Activated T-helper 1 cell treated with anti-CD3 and anti-CD28 coated beads, Interleukin-12 subunit alpha, Interleukin-12 subunit beta, Interleukin-2, Interleukin-4 antibody, amounts not matched to agents 30 ng/mL and 10 ng/mL and 1 ng/mL, durations not matched to agents 14 hours and 24 hours and 36 hours (primary cell): ENCODE measurements around the gene DACH1. TPM values are rescaled to one million over a fixed set of nuclear protein-coding genes. Genes with fewer than 3 reads are reported as not detected.
"Not testable (repeated sequence)": the region's sequence is repeated elsewhere in the genome, so short reads cannot be mapped to it uniquely, and the experiment has no call there.

Experiments
- DNase-seq: peaks from one replicate; pipeline ENCODE4 v3.0.0; 2021; ENCODE audit warnings: low spot score
- H3K27ac Mint-ChIP-seq: one replicate; pipeline ENCODE4 v1.8.0; 2021; ENCODE audit warnings: mild to moderate bottlenecking, mixed read lengths
- H3K27me3 Mint-ChIP-seq: one replicate; pipeline ENCODE4 v1.8.0; 2022; ENCODE audit warnings: mild to moderate bottlenecking, moderate library complexity, mixed read lengths; ENCODE audit not compliant: insufficient read depth
- H3K36me3 Mint-ChIP-seq: one replicate; pipeline ENCODE4 v1.8.0; 2021; ENCODE audit warnings: low read depth, mixed read lengths
- H3K4me1 Mint-ChIP-seq: one replicate; pipeline ENCODE4 v1.8.0; 2021; ENCODE audit warnings: low read depth, mixed read lengths
- H3K4me3 Mint-ChIP-seq: one replicate; pipeline ENCODE4 v1.8.0; 2021; ENCODE audit warnings: mild to moderate bottlenecking, moderate library complexity, mixed read lengths
- H3K9me3 Mint-ChIP-seq: one replicate; pipeline ENCODE4 v1.8.0; 2021; ENCODE audit warnings: mixed read lengths
- intact Hi-C: fragments of 100-400 bp; cut with micrococcal nuclease; formaldehyde crosslinking; loops from one replicate; pipeline ENCODE4 v1.15.1; 2024
- total RNA-seq: library from RNA; stranded (reverse); gene quantifications from 2 replicates; pipeline ENCODE4 v1.2.3, GENCODE V29; 2022

The DACH1 gene
- total RNA-seq, 1 donor from 2014 or later = not detected

- H3K27me3 Mint-ChIP-seq, H3K4me1 Mint-ChIP-seq, H3K36me3 Mint-ChIP-seq, intact Hi-C loops, DNase-seq, H3K4me3 Mint-ChIP-seq, H3K9me3 Mint-ChIP-seq, H3K27ac Mint-ChIP-seq: not testable (repeated sequence)
Observed at GRCh38 chr13:71837582-71837981, 29.4 kb downstream of the DACH1 start.

GRCh38 chr13:71831716-71832115 lies 35.3 kb downstream of the DACH1 start:
- Mint-ChIP-seq H3K36me3 (no peaks in the 10 kb centered on the region), H3K4me3 (no peak overlapping the region), H3K4me1 (no peaks in the 10 kb centered on the region), H3K27ac (no peak overlapping the region), H3K9me3 (peaks cover 3% of the 10 kb centered on the region), H3K27me3 (peaks cover 5% of the 10 kb centered on the region)
- no peak for DNase-seq
- intact Hi-C loops = no loop called here

GRCh38 chr13:71830736-71831135 lies 36.3 kb downstream of the DACH1 start:
- no peaks in the 10 kb centered on the region for H3K4me1 Mint-ChIP-seq
- H3K36me3 Mint-ChIP-seq = no peaks in the 10 kb centered on the region
- intact Hi-C loops = no loop called here
- no peak overlapping the region for H3K4me3 Mint-ChIP-seq
- no peaks in the 10 kb centered on the region for H3K9me3 Mint-ChIP-seq
- peaks cover 5% of the 10 kb centered on the region for H3K27me3 Mint-ChIP-seq
- H3K27ac Mint-ChIP-seq = no peak overlapping the region
- DNase-seq = no peak

GRCh38 chr13:71830323-71830722 lies 36.7 kb downstream of the DACH1 start:
- Mint-ChIP-seq H3K4me3 (no peak overlapping the region), H3K27me3 (peaks cover 5% of the 10 kb centered on the region), H3K36me3 (no peaks in the 10 kb centered on the region), H3K4me1 (no peaks in the 10 kb centered on the region), H3K27ac (no peak overlapping the region), H3K9me3 (no peaks in the 10 kb centered on the region)
- DNase-seq = no peak
- intact Hi-C loops = no loop called here

GRCh38 chr13:71829547-71829946 lies 37.5 kb downstream of the DACH1 start:
- H3K27me3 Mint-ChIP-seq = peaks cover 5% of the 10 kb centered on the region
- no peak overlapping the region for H3K27ac Mint-ChIP-seq
- intact Hi-C loops = no loop called here
- H3K4me3 Mint-ChIP-seq = no peak overlapping the region
- no peaks in the 10 kb centered on the region for H3K4me1 Mint-ChIP-seq
- DNase-seq = no peak
- H3K9me3 Mint-ChIP-seq = no peaks in the 10 kb centered on the region
- no peaks in the 10 kb centered on the region for H3K36me3 Mint-ChIP-seq

- no peaks in the 10 kb centered on the region for H3K4me1 Mint-ChIP-seq
- no peak for DNase-seq
- intact Hi-C loops = no loop called here
- no peak overlapping the region for H3K27ac Mint-ChIP-seq
- H3K27me3 Mint-ChIP-seq = peaks cover 5% of the 10 kb centered on the region
- no peaks in the 10 kb centered on the region for H3K9me3 Mint-ChIP-seq
- H3K4me3 Mint-ChIP-seq = no peak overlapping the region
- H3K36me3 Mint-ChIP-seq = no peaks in the 10 kb centered on the region
Observed at GRCh38 chr13:71828564-71828963, 38.4 kb downstream of the DACH1 start.

GRCh38 chr13:71828117-71828516 lies 38.9 kb downstream of the DACH1 start:
- Mint-ChIP-seq H3K27me3 (peaks cover 5% of the 10 kb centered on the region), H3K4me3 (no peak overlapping the region), H3K9me3 (no peaks in the 10 kb centered on the region), H3K4me1 (no peaks in the 10 kb centered on the region), H3K27ac (no peak overlapping the region), H3K36me3 (no peaks in the 10 kb centered on the region)
- intact Hi-C loops = no loop called here
- DNase-seq = no peak

GRCh38 chr13:71827241-71827640 lies 39.8 kb downstream of the DACH1 start:
- intact Hi-C loops = no loop called here
- Mint-ChIP-seq H3K27me3 (peaks cover 5% of the 10 kb centered on the region), H3K27ac (no peak overlapping the region), H3K9me3 (no peaks in the 10 kb centered on the region), H3K36me3 (no peaks in the 10 kb centered on the region), H3K4me1 (no peaks in the 10 kb centered on the region), H3K4me3 (no peak overlapping the region)
- DNase-seq = no peak

- Mint-ChIP-seq H3K36me3 (no peaks in the 10 kb centered on the region), H3K27ac (no peak overlapping the region), H3K4me1 (no peaks in the 10 kb centered on the region), H3K27me3 (no peaks in the 10 kb centered on the region), H3K4me3 (no peak overlapping the region), H3K9me3 (no peaks in the 10 kb centered on the region)
- intact Hi-C loops = no loop called here
- no peak for DNase-seq
Observed at GRCh38 chr13:71820699-71821098, 46.3 kb downstream of the DACH1 start.

GRCh38 chr13:71817335-71817734 lies 49.7 kb downstream of the DACH1 start:
- no peak overlapping the region for H3K4me3 Mint-ChIP-seq

GRCh38 chr13:71814806-71815360 lies 52.1 kb downstream of the DACH1 start:
- no peak overlapping the region for H3K27ac Mint-ChIP-seq
- H3K36me3 Mint-ChIP-seq = no peaks in the 10 kb centered on the region
- no peak for DNase-seq
- no peaks in the 10 kb centered on the region for H3K27me3 Mint-ChIP-seq
- H3K9me3 Mint-ChIP-seq = no peaks in the 10 kb centered on the region
- intact Hi-C loops = no loop called here
- H3K4me1 Mint-ChIP-seq = no peaks in the 10 kb centered on the region
- no peak overlapping the region for H3K4me3 Mint-ChIP-seq

More at GRCh38 chr13:71817335-71817734, 49.7 kb downstream of the DACH1 start:
- no peak for DNase-seq
- Mint-ChIP-seq H3K4me1 (no peaks in the 10 kb centered on the region), H3K27me3 (no peaks in the 10 kb centered on the region), H3K9me3 (no peaks in the 10 kb centered on the region), H3K36me3 (no peaks in the 10 kb centered on the region), H3K27ac (no peak overlapping the region)
- intact Hi-C loops = no loop called here

GRCh38 chr13:71813187-71813586 lies 53.8 kb downstream of the DACH1 start:
- no peaks in the 10 kb centered on the region for H3K9me3 Mint-ChIP-seq
- no peaks in the 10 kb centered on the region for H3K27me3 Mint-ChIP-seq
- H3K4me1 Mint-ChIP-seq = no peaks in the 10 kb centered on the region
- DNase-seq = no peak
- H3K27ac Mint-ChIP-seq = no peak overlapping the region
- H3K36me3 Mint-ChIP-seq = no peaks in the 10 kb centered on the region
- no peak overlapping the region for H3K4me3 Mint-ChIP-seq
- intact Hi-C loops = no loop called here

GRCh38 chr13:71811344-71811743 lies 55.7 kb downstream of the DACH1 start:
- Mint-ChIP-seq H3K4me3 (no peak overlapping the region), H3K36me3 (no peaks in the 10 kb centered on the region), H3K27ac (no peak overlapping the region), H3K4me1 (no peaks in the 10 kb centered on the region), H3K9me3 (no peaks in the 10 kb centered on the region), H3K27me3 (no peaks in the 10 kb centered on the region)
- intact Hi-C loops = no loop called here
- no peak for DNase-seq

- H3K27ac Mint-ChIP-seq = no peak overlapping the region
- no peaks in the 10 kb centered on the region for H3K4me1 Mint-ChIP-seq
- no peak overlapping the region for H3K4me3 Mint-ChIP-seq
- no peaks in the 10 kb centered on the region for H3K9me3 Mint-ChIP-seq
- H3K27me3 Mint-ChIP-seq = no peaks in the 10 kb centered on the region
- no peaks in the 10 kb centered on the region for H3K36me3 Mint-ChIP-seq
- intact Hi-C loops = no loop called here
- no peak for DNase-seq
Observed at GRCh38 chr13:71808708-71809107, 58.3 kb downstream of the DACH1 start.
